SKM-1 (cell line): ENCODE data around the gene CHMP1B.

Experiments used
- DNase-seq: peaks from one replicate; lab custom pipeline; 2025; ENCODE audit not compliant: unreplicated experiment; lab: John Stamatoyannopoulos, UW

The CHMP1B gene

GRCh38 chr18:11851146-11851805 is at the start of gene CHMP1B:
Gene CHMP1B, plus strand, starts transcription at chr18:11851413. Its CDS starts 99 bp downstream, at chr18:11851512.
- peak; percentile 89 for DNase-seq

DNA sequence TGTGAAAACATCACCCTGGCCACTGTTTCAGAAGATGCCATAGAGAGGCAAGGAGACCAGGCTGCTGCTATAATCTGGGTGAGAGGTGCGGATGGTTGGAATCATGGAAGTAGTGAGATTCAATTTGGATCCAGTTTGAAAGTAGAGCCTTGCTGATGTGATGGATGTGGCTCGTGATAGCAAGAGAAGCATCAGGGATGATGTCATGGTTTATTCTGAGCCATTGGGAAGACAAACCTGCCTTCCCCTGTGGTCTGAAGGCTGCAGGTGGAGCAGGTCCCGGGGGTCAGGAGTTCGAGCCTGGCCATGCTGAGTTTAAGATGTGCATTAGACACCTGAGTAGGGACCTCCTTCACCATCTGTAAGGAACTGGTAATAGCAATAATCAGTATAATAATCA is 49.6 kb upstream of the CHMP1B start:
- no peak for DNase-seq

DNA sequence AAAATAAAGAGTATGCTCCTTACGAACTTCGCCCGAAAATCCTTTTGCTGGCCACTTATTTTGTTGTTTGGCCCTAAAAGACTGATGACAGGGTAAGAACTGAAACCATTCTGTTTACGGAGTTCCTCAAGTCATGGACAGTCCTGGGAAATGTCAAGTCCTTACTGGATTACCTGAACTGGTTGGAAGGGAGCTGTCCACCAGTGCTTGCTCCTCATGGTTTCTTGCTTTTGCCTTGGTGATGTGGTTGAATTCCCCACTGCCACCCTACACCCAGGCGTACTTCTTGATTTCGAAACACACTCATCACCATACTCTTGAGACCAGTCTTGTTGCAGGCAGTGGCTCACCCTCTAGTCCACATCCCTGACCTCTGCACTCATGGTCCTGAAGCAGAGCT is 49.1 kb upstream of the CHMP1B start:
- DNase-seq, result no peak

GRCh38 chr18:11802586-11802985 is 48.6 kb upstream of the CHMP1B start:
- DNase-seq, result no peak

DNA sequence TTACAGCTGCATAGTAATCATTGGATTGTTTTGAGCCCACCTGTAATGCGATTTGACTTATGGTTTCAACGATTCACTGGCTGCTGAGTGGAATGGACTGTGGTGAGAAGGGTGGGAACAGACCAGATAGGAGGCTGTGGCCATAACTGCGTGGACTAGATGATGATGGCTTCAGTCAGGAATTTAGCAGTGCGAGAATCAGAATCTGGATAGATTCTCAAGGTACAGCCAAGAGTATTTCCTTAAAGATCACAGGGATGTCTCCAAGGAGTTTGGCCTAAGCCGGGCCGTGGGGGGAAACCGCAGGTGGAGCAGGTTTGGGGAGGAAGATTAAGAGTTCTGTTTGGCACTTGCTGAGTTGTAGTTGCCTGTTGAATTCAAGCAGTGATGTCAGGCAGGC is 44.0 kb upstream of the CHMP1B start:
- no peak for DNase-seq

GRCh38 chr18:11808001-11808855 is 43.0 kb upstream of the CHMP1B start:
- no peak for DNase-seq

- no peak for DNase-seq
These were observed 41.3 kb upstream of the CHMP1B start for GRCh38 chr18:11809895-11810294.

- no peak for DNase-seq
These were observed 40.8 kb upstream of the CHMP1B start for GRCh38 chr18:11810379-11810778.

DNA sequence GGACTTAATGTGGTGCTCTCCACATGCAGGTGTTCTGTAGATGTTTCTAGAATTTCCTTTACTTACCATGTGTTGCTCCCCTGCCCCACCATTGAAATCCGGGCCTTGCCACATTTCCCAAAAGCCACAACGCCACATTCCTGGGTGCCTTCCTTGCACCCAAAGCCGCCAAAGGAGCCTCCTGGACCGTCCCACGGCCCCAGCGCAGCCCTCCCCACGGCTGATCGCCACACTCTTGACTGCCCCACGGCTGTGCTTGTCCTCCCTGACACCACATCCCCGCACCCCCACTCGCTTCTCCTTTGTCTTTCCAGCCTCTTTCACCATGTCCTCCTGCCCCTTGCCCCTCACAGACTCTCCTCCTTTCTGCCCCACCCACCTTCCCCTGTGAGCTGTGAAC is 40.2 kb upstream of the CHMP1B start:
- no peak for DNase-seq

GRCh38 chr18:11817229-11817628 is 34.0 kb upstream of the CHMP1B start:
- no peak for DNase-seq

DNA sequence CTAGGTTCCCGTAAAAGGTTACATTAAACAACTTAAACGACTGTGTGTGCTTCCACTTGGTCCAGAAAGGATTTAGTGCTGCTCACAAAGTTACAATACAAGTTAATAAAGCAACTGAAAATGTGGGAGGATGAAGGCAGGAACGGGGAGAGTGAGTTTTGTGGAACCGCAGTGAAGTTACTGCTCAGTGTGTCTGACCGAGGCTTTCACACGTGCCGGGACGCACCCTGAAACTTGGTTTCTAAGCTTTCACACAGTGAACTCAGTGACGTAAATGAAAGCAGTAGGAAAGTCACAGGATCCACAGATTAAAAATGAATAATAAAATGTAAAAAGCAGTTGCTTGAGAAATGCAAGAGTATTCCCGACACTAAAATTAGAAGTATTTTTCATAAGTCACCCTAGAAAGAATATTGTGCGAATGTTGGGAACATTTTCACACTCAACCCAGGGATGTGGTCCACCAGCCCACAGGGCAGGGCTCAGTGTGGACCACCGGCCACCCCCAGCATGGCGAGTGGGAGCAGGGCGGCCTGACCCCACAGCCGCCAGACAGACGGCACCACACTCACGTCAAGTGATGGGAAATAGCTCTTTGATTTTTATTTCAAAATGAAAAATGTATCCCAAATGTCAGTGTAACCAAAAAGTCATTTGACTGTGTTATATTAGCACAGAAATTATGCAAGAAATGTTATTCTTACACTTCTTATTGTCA is 32.6 kb upstream of the CHMP1B start:
- DNase-seq, result no peak

GRCh38 chr18:11819938-11820337 is 31.3 kb upstream of the CHMP1B start:
- DNase-seq, result no peak

DNA sequence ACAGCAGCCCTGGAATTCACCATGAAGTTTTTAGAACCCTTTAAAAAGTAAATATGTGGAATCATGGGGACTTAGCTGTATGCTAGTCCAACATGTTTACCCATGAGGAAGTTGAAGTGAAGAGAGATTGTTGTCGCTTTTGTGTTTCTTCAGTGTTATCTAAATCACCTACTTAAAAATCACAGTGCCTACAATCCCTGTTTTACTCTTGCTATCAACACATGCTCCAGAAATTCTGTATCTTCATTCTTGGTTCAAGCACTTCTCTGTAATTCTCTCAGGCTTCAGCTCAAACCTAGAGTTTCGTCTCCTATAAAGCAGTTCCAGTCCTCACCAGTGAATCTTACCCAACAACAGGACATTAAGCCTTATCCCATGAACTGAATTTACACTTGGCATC is 30.5 kb upstream of the CHMP1B start:
- no peak for DNase-seq

DNA sequence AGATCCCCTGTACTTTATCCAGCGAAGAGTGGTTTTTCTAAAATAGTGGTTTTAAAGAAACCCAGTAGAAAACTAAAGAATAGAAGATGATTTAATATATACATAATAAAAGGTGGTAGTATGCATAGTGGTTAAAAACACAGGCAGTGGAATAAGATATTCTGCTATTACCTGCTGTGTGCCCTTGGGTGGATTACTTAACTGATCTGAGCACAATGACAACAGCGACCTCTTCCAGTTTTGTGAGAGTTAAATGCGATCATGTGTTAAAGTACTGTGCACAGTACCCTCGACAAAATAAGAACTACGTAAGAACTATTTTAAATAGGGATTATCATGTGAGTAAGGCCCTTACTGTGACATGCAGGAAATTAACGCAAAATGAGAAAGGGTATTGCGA is 30.0 kb upstream of the CHMP1B start:
- no peak for DNase-seq

- DNase-seq, result no peak
These were observed 29.5 kb upstream of the CHMP1B start for GRCh38 chr18:11821643-11822237.

DNA sequence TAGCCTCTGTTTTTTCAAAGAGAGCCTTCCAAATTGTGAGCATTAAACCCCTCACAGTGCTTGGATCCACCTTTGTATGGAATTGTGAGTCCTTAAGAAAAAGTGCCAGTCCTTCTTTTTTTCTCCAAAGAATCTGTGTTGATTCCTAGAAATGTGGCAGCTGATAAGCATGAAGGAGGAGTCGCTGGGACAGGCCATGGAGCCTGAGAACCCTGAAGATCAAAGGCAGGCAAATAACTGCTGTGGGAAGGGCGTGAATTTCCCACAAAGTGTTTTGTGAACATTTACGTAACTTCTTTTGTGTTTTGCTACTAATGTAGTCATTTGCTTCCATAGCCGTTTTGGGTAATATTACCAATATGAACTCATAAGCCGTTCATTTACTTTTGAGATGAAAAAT is 27.7 kb upstream of the CHMP1B start:
- no peak for DNase-seq

- no peak for DNase-seq
These were observed 24.4 kb upstream of the CHMP1B start for GRCh38 chr18:11826836-11827235.

DNA sequence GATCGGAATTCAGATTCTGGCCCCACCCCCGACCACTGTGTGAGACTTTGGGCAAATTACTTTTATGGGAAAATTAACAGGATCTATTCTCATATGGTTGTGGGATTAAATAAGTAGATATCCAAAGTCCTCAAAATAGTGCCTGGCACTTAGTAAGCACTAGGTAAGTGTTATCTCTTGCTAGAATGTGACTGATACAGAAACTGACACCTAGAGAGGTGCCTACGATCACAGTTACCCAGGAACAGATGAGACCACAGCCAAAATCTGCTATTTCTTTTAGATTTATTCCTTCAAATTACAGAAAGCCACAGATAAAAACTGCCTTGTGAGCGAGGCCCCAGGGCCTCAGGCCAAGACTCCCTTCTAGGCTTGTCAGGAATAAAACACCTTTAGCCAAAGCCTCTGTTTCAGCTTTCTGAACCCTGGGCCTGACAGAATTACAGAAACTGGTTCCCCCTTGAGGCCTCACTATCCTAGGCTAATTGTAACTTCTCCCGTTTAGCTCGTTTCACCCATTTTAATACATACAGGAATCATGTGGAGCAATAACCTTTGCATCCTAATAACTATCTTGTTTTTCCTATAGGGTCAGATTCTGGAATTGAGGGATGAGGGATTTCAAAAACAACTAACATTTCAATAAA is 22.3 kb upstream of the CHMP1B start:
- DNase-seq, result no peak

DNA sequence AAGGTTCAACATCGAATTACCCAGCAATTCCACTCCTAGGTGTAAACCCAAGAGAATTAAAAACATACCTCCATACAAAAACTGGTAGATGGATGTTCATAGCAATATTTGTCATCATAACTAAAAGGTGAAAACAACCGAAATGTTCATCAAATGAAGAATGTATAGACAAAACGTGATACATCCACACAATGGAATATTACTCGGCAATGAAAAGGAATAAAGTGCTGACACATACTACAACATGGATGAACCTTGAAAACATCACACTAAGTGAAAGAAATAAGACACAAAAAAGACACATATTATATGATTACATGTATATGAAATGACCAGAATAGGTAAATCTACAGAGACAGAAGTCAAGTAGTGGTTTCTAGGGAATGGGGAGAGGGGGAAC is 20.6 kb upstream of the CHMP1B start:
- DNase-seq, result no peak

DNA sequence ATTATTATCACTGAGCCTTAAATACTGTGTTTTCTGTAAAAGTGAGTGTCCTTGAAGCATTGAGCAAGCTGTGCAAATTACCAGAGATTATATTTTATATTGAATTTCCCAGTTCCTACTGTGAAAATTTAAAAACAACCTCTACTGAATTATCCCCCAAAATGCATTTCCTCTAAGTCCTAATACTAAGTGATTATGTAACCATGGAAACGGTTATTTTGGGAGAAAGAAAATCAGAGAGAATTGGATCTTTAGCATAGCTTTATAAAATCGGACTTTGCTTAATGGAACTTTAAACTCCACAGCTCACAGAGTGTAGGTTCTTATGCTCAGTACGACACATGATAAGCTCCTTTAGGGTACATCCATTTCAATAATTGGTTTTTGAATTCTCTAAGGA is 19.3 kb upstream of the CHMP1B start:
- DNase-seq, result no peak

DNA sequence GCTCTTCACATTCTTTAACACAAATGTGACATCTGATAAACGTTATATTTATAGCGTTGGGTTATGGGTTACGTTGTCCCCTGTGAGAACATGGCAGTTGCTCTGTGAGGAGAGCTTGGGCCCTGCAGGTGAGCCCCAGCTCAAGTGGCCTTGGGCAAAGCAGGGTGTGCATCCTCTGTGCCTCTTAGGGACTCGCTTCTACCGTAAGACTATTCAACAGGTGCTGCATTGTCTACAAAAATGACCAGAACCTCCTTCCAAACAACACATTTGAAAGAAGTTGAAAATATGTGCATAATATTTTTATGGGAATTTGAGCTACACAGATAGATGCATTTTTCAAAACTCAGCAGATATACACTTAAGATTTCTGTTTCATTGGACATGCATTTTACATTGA is 16.4 kb upstream of the CHMP1B start:
- DNase-seq, result no peak
